OCI-LY1 (cell line): Measurements from ENCODE around the gene CTNNA2.

Experiments used
- H2AFZ ChIP-seq: fragments of 200-600 bp; sonication (generic), shearing (Covaris generic); 2 replicates; pipeline ENCODE4 v1.6.0; 2014; ENCODE audit warnings: antibody characterized with exemption, mild to moderate bottlenecking, low read length
- H3F3A ChIP-seq: fragments of 200-600 bp; sonication (generic), shearing (Covaris generic); 2 replicates; pipeline ENCODE4 v1.6.0; 2014; ENCODE audit warnings: mild to moderate bottlenecking, antibody characterized with exemption, low read length, moderate library complexity; ENCODE audit not compliant: insufficient read depth
- H3K27ac ChIP-seq: fragments of 200-600 bp; sonication (generic); 2 replicates; pipeline ENCODE4 v1.5.1; 2014; ENCODE audit warnings: low read length, mixed run types, mild to moderate bottlenecking, low read depth; ENCODE audit not compliant: poor library complexity, severe bottlenecking
- H3K27me3 ChIP-seq: fragments of 200-600 bp; sonication (generic); 2 replicates; pipeline ENCODE4 v1.6.0; 2014; ENCODE audit warnings: antibody characterized with exemption, mild to moderate bottlenecking, low read length, moderate library complexity; ENCODE audit not compliant: insufficient read depth
- H3K36me3 ChIP-seq: fragments of 200-600 bp; sonication (generic); 2 replicates; pipeline ENCODE4 v1.6.1; 2014; ENCODE audit warnings: mild to moderate bottlenecking, antibody characterized with exemption, low read length, moderate library complexity, mixed read lengths; ENCODE audit not compliant: insufficient read depth
- H3K4me1 ChIP-seq: fragments of 200-600 bp; sonication (generic); 2 replicates; pipeline ENCODE4 v1.5.1; 2014; ENCODE audit warnings: mild to moderate bottlenecking, low read length, moderate library complexity; ENCODE audit not compliant: insufficient read depth, severe bottlenecking
- H3K4me2 ChIP-seq: fragments of 200-600 bp; sonication (generic), shearing (Covaris generic); 2 replicates; pipeline ENCODE4 v1.6.1; 2014; ENCODE audit warnings: low read length
- H3K4me3 ChIP-seq: fragments of 200-600 bp; sonication (generic); 2 replicates; pipeline ENCODE4 v1.5.1; 2014; ENCODE audit warnings: low read length, low read depth, mild to moderate bottlenecking, mixed read lengths; ENCODE audit not compliant: poor library complexity, severe bottlenecking
- H3K79me2 ChIP-seq: fragments of 200-600 bp; shearing (Covaris generic); 2 replicates; pipeline ENCODE4 v1.6.1; 2016; ENCODE audit warnings: mixed run types, low read length, mixed read lengths; ENCODE audit not compliant: insufficient read depth
- H3K9ac ChIP-seq: fragments of 200-600 bp; sonication (generic), shearing (Covaris generic); 2 replicates; pipeline ENCODE4 v1.6.1; 2014; ENCODE audit warnings: mild to moderate bottlenecking, low read length, mixed read lengths
- H3K9me2 ChIP-seq: fragments of 200-600 bp; sonication (generic), shearing (Covaris generic); 2 replicates; pipeline ENCODE4 v1.6.1; 2014; ENCODE audit warnings: low read depth, mild to moderate bottlenecking, low read length, mixed read lengths
- H3K9me3 ChIP-seq: fragments of 200-600 bp; shearing (Covaris generic); 2 replicates; pipeline ENCODE4 v1.6.1; 2014; ENCODE audit warnings: low read length, mixed read lengths
- H4K20me1 ChIP-seq: fragments of 200-600 bp; sonication (generic), shearing (Covaris generic); 2 replicates; pipeline ENCODE4 v1.6.0; 2016; ENCODE audit warnings: mild to moderate bottlenecking, low read length; ENCODE audit not compliant: insufficient read depth
- CTCF ChIP-seq: fragments of 200-600 bp; sonication (generic), shearing (Covaris generic); IDR thresholded peaks from 2 replicates; pipeline ENCODE4 v1.5.1; 2017; ENCODE audit warnings: mild to moderate bottlenecking, antibody characterized with exemption, low read length, moderate library complexity, mixed read lengths
- EZH2 ChIP-seq: fragments of 200-600 bp; sonication (generic), shearing (Covaris generic); IDR thresholded peaks from 2 replicates; pipeline ENCODE4 v1.8.0; 2017; ENCODE audit warnings: borderline replicate concordance, mixed run types, mild to moderate bottlenecking, antibody characterized with exemption, low read length, moderate library complexity, mixed read lengths

The CTNNA2 gene

DNA sequence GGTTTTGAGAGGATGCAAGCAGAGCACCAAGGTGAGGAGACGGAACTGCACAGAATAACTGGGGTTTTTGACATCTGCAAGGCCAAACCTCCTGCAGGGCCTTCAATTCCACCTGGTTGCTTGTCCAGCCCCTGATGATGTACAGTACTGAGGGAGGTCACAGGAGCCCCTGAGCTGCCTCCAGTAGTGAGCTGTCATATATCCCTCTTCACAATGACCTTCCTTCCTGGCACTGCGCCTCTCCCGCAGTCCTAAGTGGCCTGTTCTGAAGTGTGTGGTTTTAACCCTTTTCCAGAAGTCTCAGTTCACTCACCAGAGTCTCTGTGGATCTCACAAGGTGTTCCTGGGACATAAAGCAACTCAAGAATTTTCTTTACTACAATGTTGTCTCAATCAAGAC lies 746.4 kb downstream of the CTNNA2 start:
- Histone ChIP-seq H2AFZ (no peak overlapping the region), H3K27me3 (no peaks in the 10 kb centered on the region), H3F3A (no peaks in the 10 kb centered on the region), H3K79me2 (no peaks in the 10 kb centered on the region), H3K27ac (no peak overlapping the region), H3K9me3 (no peaks in the 10 kb centered on the region), H3K4me3 (no peak overlapping the region), H3K9me2 (no peaks in the 10 kb centered on the region), H3K4me1 (no peaks in the 10 kb centered on the region), H3K4me2 (no peak overlapping the region), H3K36me3 (no peaks in the 10 kb centered on the region), H4K20me1 (no peaks in the 10 kb centered on the region), H3K9ac (no peak overlapping the region)
- TF ChIP-seq EZH2 (no peak), CTCF (no peak)

DNA sequence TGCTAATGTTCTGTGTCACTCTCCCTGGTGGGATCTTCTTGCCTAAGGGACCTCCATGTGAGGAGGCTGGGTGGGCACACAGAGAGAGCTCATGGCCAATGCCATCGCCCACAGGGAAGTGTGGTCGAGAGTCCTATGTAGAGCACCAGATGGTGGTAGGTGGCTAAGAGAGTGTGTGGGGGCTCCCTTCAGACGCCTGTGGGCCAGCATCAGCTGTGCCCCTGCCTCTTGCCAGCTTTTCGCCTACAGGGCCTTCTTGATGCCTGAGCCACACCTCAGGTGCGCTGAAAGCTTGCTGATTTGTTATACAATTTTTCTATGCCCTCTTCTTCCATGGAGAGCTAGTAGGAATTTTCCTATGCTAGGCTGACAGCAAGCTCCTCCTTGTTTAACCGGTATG lies 753.4 kb downstream of the CTNNA2 start:
- no peaks in the 10 kb centered on the region for H3K4me1 ChIP-seq
- H2AFZ ChIP-seq, result no peak overlapping the region
- TF ChIP-seq EZH2 (no peak), CTCF (no peak)
- H3K79me2 ChIP-seq, result no peaks in the 10 kb centered on the region
- no peaks in the 10 kb centered on the region for H3K9me2 ChIP-seq
- H3F3A ChIP-seq, result no peaks in the 10 kb centered on the region
- H4K20me1 ChIP-seq, result no peaks in the 10 kb centered on the region
- H3K36me3 ChIP-seq, result no peaks in the 10 kb centered on the region
- no peaks in the 10 kb centered on the region for H3K27me3 ChIP-seq
- no peaks in the 10 kb centered on the region for H3K9me3 ChIP-seq
- H3K27ac ChIP-seq, result no peak overlapping the region
- no peak overlapping the region for H3K9ac ChIP-seq
- no peak overlapping the region for H3K4me2 ChIP-seq
- no peak overlapping the region for H3K4me3 ChIP-seq

DNA sequence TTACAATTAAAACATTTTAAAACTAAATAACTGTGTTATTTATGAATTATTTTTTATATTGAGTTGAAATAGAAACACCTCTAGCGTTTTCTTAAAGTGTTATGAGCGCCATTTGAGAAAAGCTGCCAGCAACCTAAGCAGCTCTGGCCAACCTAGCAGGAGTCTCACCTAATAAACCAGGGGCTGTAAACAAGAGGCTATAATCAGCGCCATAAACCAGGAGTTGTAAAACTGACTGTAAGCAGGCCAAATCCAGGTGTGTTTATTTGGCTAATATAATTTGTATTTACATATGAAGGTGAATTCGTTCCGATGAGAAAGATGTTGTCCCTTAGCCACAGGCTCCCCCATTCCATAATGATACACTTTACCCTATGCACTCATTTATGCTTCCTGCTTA lies 757.0 kb downstream of the CTNNA2 start:
- Histone ChIP-seq H3K36me3 (no peaks in the 10 kb centered on the region), H4K20me1 (no peaks in the 10 kb centered on the region), H2AFZ (no peak overlapping the region), H3K27ac (no peak overlapping the region), H3F3A (no peaks in the 10 kb centered on the region), H3K9me3 (no peaks in the 10 kb centered on the region), H3K4me2 (no peak overlapping the region), H3K4me1 (no peaks in the 10 kb centered on the region), H3K4me3 (no peak overlapping the region), H3K9me2 (no peaks in the 10 kb centered on the region), H3K27me3 (no peaks in the 10 kb centered on the region), H3K79me2 (no peaks in the 10 kb centered on the region), H3K9ac (no peak overlapping the region)
- TF ChIP-seq EZH2, result no peak
- TF ChIP-seq CTCF, result no peak
